Calu3 (cell line): ENCODE data around the gene ZFYVE28. TPM values are rescaled to one million over a fixed set of nuclear protein-coding genes. Genes with fewer than 3 reads are reported as not detected.

Source experiments
- BruUV-seq: library from RNA; stranded (reverse); fragments of 400-500 nt; replicated peaks from 2 replicates; lab custom pipeline; 2021; lab: Mats Ljungman, UMichigan
- CTCF ChIA-PET: fragments of 300-600 bp; sonication (Branson Sonifier 250); formaldehyde crosslinking; loops from one replicate; lab custom pipeline; 2022; ENCODE audit warnings: antibody characterized with exemption; lab: Charles Lee
- DNase-seq: peaks from one replicate; pipeline ENCODE4 v3.0.0; 2022
- H3K27ac Mint-ChIP-seq: one replicate; pipeline ENCODE4 v1.8.0; 2022; ENCODE audit warnings: mixed read lengths; ENCODE audit not compliant: unreplicated experiment
- H3K27me3 Mint-ChIP-seq: one replicate; pipeline ENCODE4 v1.8.0; 2022; ENCODE audit warnings: mixed read lengths; ENCODE audit not compliant: unreplicated experiment
- H3K36me3 Mint-ChIP-seq: one replicate; pipeline ENCODE4 v1.8.0; 2022; ENCODE audit warnings: mild to moderate bottlenecking, moderate library complexity, mixed read lengths; ENCODE audit not compliant: insufficient read depth, unreplicated experiment
- H3K4me1 Mint-ChIP-seq: one replicate; pipeline ENCODE4 v1.8.0; 2022; ENCODE audit warnings: mild to moderate bottlenecking, low read depth, mixed read lengths; ENCODE audit not compliant: unreplicated experiment
- H3K4me3 Mint-ChIP-seq: one replicate; pipeline ENCODE4 v1.8.0; 2022; ENCODE audit warnings: mild to moderate bottlenecking, low read depth, moderate library complexity, mixed read lengths; ENCODE audit not compliant: unreplicated experiment
- H3K9me3 Mint-ChIP-seq: one replicate; pipeline ENCODE4 v1.8.0; 2022; ENCODE audit warnings: low read depth, mixed read lengths; ENCODE audit not compliant: unreplicated experiment
- CTCF ChIP-seq: fragments of 200-600 bp; IDR thresholded peaks from one replicate; pipeline ENCODE4 v1.8.0; 2022; ENCODE audit warnings: antibody characterized with exemption; ENCODE audit not compliant: unreplicated experiment
- intact Hi-C: fragments of 100-400 bp; cut with micrococcal nuclease; formaldehyde crosslinking; loops from one replicate; pipeline ENCODE4 v1.10.0; 2022; ENCODE audit not compliant: unreplicated experiment
- total RNA-seq: library from RNA; stranded (reverse); gene quantifications from 2 replicates; pipeline ENCODE4 v1.2.3, GENCODE V29; 2022

The ZFYVE28 gene
- total RNA-seq, 1 experiment from 2014 or later = 1.2 TPM

- no peak for DNase-seq
- Mint-ChIP-seq H3K4me3 (no peak overlapping the region), H3K9me3 (peaks cover 2% of the 10 kb centered on the region), H3K4me1 (no peaks in the 10 kb centered on the region), H3K36me3 (no peaks in the 10 kb centered on the region), H3K27ac (no peak overlapping the region), H3K27me3 (peaks cover 17% of the 10 kb centered on the region)
- no peak for TF ChIP-seq CTCF
- BruUV-seq = no TSS peak
- intact Hi-C loops = no loop called here
- CTCF ChIA-PET = no interaction called here
Observed at GRCh38 chr4:2300431-2301224, 117.8 kb downstream of the ZFYVE28 start.

GRCh38 chr4:2299794-2300193, 118.7 kb downstream of the ZFYVE28 start:
- BruUV-seq = no TSS peak
- no peak for TF ChIP-seq CTCF
- Mint-ChIP-seq H3K9me3 (peaks cover 2% of the 10 kb centered on the region), H3K36me3 (no peaks in the 10 kb centered on the region), H3K4me1 (no peaks in the 10 kb centered on the region), H3K4me3 (no peak overlapping the region), H3K27me3 (peaks cover 17% of the 10 kb centered on the region), H3K27ac (no peak overlapping the region)
- intact Hi-C loops = no loop called here
- CTCF ChIA-PET = no interaction called here
- no peak for DNase-seq

- CTCF ChIA-PET = no interaction called here
- DNase-seq = no peak
- H3K4me1 Mint-ChIP-seq = no peaks in the 10 kb centered on the region
- TF ChIP-seq CTCF = no peak
- no peak overlapping the region for H3K27ac Mint-ChIP-seq
- no peaks in the 10 kb centered on the region for H3K36me3 Mint-ChIP-seq
- no peak overlapping the region for H3K4me3 Mint-ChIP-seq
- H3K27me3 Mint-ChIP-seq = peaks cover 17% of the 10 kb centered on the region
- no TSS peak for BruUV-seq
- intact Hi-C loops = no loop called here
- peaks cover 2% of the 10 kb centered on the region for H3K9me3 Mint-ChIP-seq
Observed at GRCh38 chr4:2298532-2298991, 119.9 kb downstream of the ZFYVE28 start.

- Mint-ChIP-seq H3K27me3 (peaks cover 17% of the 10 kb centered on the region), H3K4me1 (no peaks in the 10 kb centered on the region), H3K27ac (no peak overlapping the region), H3K36me3 (no peaks in the 10 kb centered on the region), H3K4me3 (no peak overlapping the region), H3K9me3 (peaks cover 2% of the 10 kb centered on the region)
- no peak for DNase-seq
- intact Hi-C loops = no loop called here
- CTCF ChIA-PET = no interaction called here
- no TSS peak for BruUV-seq
- TF ChIP-seq CTCF = no peak
Observed at GRCh38 chr4:2297606-2298531, 120.6 kb downstream of the ZFYVE28 start.
